ENCODE measurements around the gene YWHAH. TPM values are rescaled to one million over a fixed set of nuclear protein-coding genes. Genes with fewer than 3 reads are reported as not detected.

YWHAH gene
- total and polyA plus RNA-seq, 9 of the 15 experiments (the other 6 are each of a cell fraction or from before 2014, with no cell fraction given), result 32.0 to 177 (median 114) TPM

DNA sequence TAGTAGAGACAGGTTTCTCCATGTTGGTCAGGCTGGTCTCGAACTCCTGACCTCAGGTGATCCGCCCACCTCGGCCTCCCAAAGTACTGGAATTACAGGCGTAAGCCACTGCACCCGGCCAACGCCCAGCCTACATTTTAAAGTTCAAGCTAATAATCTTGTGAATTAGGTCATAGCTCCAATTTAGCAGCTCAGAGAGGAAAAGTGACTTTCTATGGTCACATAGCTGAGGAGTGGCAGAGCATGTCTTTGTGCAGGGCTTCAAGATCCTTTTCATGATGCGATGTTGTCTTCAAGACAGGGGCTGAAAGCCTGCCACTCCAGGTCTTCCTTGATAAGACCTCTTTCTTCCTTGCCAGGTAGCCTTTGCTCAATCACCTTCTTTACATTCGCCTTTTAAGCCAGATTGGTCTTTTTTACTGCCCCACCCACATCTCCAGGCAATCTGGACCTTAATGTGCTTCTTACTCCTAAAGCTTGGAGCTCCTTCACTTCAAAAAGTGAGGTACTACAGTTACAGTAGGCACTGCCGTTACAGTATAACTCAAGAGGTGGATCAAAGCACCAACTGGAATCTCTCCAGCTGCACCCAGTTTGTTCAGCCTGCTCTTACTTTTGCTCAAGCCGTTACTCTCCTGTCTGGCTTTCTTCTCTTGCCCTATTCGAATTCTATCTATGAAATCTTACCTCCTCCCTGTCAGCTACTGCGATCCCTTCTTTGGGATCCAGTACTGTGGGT is 18.2 kb downstream of the YWHAH start:
- ChIA-PET POLR2A (interaction anchor here (0.6 to 1.6 kb wide), 3 partner anchors 8 to 16 kb away, joined by 3 to 5 read pairs (median 3); no protein-coding TSS in a partner anchor), CTCF (ENCODE audit: low intra/inter-chr PET ratio) (no interaction called here)
- Histone ChIP-seq H4K20me1 (replicated peaks; ENCODE audit: control insufficient read depth, insufficient read depth, low read length) (no peaks in the 10 kb centered on the region; the same call in 1 of the 2 replicates), H3K9ac (ENCODE audit: insufficient read depth in 1 of 2, low read depth in 2 of 2, low read length in 2 of 2) (no peak overlapping the region), H3K9me3 (replicated peaks; ENCODE audit: control insufficient read depth, insufficient read depth, low read depth, low read length) (no peaks in the 10 kb centered on the region), H3K4me1 (replicated peaks in 1 of 2; ENCODE audit: control insufficient read depth in 2 of 2, insufficient read depth in 2 of 2, low read length in 2 of 2) (no peaks in the 10 kb centered on the region; a peak in 1 of 5 replicates), H3K9me1 (ENCODE audit: control insufficient read depth, insufficient read depth, low read length) (no peaks in the 10 kb centered on the region), H3K4me2 (ENCODE audit: insufficient read depth, low read length) (no peak overlapping the region), H3K4me3 (no peak overlapping the region), H3K27me3 (ENCODE audit: control insufficient read depth in 2 of 2, insufficient read depth in 2 of 2, low read length in 2 of 2) (no peaks in the 10 kb centered on the region), H2AFZ (ENCODE audit: low read depth, low read length) (no peak overlapping the region), H3K79me2 (ENCODE audit: control insufficient read depth, insufficient read depth, low read length) (no peaks in the 10 kb centered on the region), H3K36me3 (ENCODE audit: control insufficient read depth, insufficient read depth, low read length) (peaks cover 5% of the 10 kb centered on the region), H3K27ac (ENCODE audit: extremely low read depth, low read depth, low read length) (no peak overlapping the region)
- FAIRE-seq (no peak), DNase-seq (ENCODE audit: extremely low read depth in 1 of 4, low spot score in 3 of 4) (no peak), ATAC-seq (no peak)
- intact Hi-C loops (cut with micrococcal nuclease) (no loop called here), in situ Hi-C loops (cut with MboI) (no loop called here)
- 0% methylated on average over 6 of the region's 12 CpGs for WGBS (ENCODE audit: insufficient coverage, low coverage, missing lambda C conversion rate)
- BruUV-seq (replicated peaks), result no TSS peak
- TF ChIP-seq BCOR (IDR thresholded peaks at IDR 0.05), result no peak
- no peak for TF ChIP-seq HOXB6 (CRISPR knock-in tag; IDR thresholded peaks at IDR 0.05; ENCODE audit: borderline replicate concordance)
- no peak for TF ChIP-seq CHD2 (IDR thresholded peaks at IDR 0.05; ENCODE audit: low read depth, low read length)
- TF ChIP-seq, protein P1, sequence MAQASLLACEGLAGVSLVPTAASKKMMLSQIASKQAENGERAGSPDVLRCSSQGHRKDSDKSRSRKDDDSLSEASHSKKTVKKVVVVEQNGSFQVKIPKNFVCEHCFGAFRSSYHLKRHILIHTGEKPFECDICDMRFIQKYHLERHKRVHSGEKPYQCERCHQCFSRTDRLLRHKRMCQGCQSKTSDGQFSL (CRISPR knock-in tag; IDR thresholded peaks at IDR 0.05), result no peak
- TF ChIP-seq, protein P1 (tag; IDR thresholded peaks at IDR 0.05), result no peak
- no peak for TF ChIP-seq HNRNPLL (IDR thresholded peaks at IDR 0.05; ENCODE audit: low read depth, low read length, poor library complexity, severe bottlenecking)
- no peak for TF ChIP-seq RBM14 (IDR thresholded peaks at IDR 0.05; ENCODE audit: borderline replicate concordance, insufficient read depth, low read depth, low read length)
- TF ChIP-seq, protein P2, sequence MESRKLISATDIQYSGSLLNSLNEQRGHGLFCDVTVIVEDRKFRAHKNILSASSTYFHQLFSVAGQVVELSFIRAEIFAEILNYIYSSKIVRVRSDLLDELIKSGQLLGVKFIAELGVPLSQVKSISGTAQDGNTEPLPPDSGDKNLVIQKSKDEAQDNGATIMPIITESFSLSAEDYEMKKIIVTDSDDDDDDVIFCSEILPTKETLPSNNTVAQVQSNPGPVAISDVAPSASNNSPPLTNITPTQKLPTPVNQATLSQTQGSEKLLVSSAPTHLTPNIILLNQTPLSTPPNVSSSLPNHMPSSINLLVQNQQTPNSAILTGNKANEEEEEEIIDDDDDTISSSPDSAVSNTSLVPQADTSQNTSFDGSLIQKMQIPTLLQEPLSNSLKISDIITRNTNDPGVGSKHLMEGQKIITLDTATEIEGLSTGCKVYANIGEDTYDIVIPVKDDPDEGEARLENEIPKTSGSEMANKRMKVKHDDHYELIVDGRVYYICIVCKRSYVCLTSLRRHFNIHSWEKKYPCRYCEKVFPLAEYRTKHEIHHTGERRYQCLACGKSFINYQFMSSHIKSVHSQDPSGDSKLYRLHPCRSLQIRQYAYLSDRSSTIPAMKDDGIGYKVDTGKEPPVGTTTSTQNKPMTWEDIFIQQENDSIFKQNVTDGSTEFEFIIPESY (CRISPR knock-in tag; IDR thresholded peaks at IDR 0.05), result no peak
- TF ChIP-seq, protein P3, sequence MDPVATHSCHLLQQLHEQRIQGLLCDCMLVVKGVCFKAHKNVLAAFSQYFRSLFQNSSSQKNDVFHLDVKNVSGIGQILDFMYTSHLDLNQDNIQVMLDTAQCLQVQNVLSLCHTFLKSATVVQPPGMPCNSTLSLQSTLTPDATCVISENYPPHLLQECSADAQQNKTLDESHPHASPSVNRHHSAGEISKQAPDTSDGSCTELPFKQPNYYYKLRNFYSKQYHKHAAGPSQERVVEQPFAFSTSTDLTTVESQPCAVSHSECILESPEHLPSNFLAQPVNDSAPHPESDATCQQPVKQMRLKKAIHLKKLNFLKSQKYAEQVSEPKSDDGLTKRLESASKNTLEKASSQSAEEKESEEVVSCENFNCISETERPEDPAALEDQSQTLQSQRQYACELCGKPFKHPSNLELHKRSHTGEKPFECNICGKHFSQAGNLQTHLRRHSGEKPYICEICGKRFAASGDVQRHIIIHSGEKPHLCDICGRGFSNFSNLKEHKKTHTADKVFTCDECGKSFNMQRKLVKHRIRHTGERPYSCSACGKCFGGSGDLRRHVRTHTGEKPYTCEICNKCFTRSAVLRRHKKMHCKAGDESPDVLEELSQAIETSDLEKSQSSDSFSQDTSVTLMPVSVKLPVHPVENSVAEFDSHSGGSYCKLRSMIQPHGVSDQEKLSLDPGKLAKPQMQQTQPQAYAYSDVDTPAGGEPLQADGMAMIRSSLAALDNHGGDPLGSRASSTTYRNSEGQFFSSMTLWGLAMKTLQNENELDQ (CRISPR knock-in tag; IDR thresholded peaks at IDR 0.05; ENCODE audit: borderline replicate concordance), result no peak
- TF ChIP-seq, protein P4, sequence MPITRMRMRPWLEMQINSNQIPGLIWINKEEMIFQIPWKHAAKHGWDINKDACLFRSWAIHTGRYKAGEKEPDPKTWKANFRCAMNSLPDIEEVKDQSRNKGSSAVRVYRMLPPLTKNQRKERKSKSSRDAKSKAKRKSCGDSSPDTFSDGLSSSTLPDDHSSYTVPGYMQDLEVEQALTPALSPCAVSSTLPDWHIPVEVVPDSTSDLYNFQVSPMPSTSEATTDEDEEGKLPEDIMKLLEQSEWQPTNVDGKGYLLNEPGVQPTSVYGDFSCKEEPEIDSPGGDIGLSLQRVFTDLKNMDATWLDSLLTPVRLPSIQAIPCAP (CRISPR knock-in tag; IDR thresholded peaks at IDR 0.05; ENCODE audit: borderline replicate concordance), result no peak
- TF ChIP-seq ZC3H8 (IDR thresholded peaks at IDR 0.05), result no peak
- no peak for TF ChIP-seq SREBF1 (IDR thresholded peaks at IDR 0.05; ENCODE audit: borderline replicate concordance, low read depth, low read length)
